ENCODE measurements around the gene C1QC.

- TF ChIP-seq CTCF (IDR thresholded peaks at IDR 0.05) (no peak), POLR2AphosphoS5 (IDR thresholded peaks at IDR 0.05) (no peak), POLR2A (IDR thresholded peaks at IDR 0.05) (no peak), EP300 (IDR thresholded peaks at IDR 0.05) (no peak)
Observed at GRCh38 chr1:22646384-22646783, 3.0 kb downstream of the C1QC start.

Data from sigmoid colon (tissue), 4 donors.